HG02970 (cell line): ENCODE results near the gene KCP.
"Not testable (repeated sequence)": the region's sequence is repeated elsewhere in the genome, so short reads cannot be mapped to it uniquely, and the experiment has no call there.

ENCODE experiments used
- ATAC-seq: cut with Tn5 transposase; IDR thresholded peaks from one replicate; pipeline ENCODE4 v1.9.1; 2021; ENCODE audit warnings: mild to moderate bottlenecking, moderate library complexity, moderate number of reproducible peaks; ENCODE audit not compliant: unreplicated experiment, low FRiP score

Gene KCP

DNA sequence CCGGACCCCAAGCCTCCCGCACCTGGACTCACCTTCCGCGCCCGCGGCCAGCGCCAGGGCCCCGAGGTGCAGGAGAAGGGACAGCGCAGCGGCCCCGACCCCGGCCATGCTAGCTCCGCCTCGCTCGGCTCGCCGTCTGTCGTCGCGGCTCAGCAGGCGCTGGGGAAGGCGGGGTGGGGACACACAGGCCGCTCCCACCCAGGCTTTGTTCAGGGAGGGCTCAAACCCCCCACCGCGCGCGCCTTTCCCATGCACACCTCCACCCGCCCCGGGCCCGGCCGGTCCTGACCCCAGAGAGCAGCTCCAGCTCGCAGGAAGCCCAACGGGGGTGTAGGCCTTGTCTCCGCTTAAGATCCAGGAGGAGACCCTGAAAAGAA, at the start of gene KCP:
KCP (minus strand) TSS at position 141 of the 377 bp plus-strand sequence; CDS start at position 108, 33 bp downstream.
- no peak for ATAC-seq

DNA sequence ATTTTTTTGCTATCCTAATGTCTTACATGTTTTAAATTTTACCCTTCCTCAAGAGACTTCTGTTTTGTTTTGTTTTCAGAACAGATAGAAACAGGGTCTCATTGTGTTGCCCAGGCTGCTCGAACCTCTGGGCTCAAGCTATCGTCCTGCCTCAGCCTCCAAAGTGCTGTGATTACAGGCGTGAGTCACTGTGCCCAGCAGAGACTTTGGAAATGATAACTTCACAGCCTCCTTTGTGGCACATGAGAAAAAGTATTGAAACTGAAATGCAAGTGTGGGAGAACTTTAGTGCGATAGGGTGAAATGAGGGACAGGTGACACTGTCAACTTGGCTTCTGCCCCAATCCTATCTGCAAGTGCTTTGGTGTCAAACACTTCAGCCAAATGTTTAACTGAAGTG, 48.8 kb upstream of the KCP start:
- ATAC-seq: no peak

DNA sequence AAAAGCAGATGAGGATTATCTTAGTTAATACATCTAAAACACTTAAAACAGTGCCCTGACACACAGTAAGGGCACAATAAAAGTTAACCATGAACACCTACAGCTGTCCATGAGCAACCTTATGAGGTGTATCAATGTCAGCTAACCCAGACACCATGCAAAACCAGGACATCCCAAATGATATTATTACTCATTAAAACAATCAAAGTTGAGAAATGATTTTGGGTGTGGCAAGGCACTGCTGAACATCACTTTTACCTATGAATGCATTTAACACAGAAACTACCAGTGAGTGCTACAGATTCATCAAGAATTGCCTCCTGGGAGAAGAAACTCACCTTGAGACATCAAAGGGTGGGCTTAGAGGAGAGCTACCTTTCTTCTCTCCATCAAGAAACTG, 45.5 kb upstream of the KCP start:
- ATAC-seq: no peak

DNA sequence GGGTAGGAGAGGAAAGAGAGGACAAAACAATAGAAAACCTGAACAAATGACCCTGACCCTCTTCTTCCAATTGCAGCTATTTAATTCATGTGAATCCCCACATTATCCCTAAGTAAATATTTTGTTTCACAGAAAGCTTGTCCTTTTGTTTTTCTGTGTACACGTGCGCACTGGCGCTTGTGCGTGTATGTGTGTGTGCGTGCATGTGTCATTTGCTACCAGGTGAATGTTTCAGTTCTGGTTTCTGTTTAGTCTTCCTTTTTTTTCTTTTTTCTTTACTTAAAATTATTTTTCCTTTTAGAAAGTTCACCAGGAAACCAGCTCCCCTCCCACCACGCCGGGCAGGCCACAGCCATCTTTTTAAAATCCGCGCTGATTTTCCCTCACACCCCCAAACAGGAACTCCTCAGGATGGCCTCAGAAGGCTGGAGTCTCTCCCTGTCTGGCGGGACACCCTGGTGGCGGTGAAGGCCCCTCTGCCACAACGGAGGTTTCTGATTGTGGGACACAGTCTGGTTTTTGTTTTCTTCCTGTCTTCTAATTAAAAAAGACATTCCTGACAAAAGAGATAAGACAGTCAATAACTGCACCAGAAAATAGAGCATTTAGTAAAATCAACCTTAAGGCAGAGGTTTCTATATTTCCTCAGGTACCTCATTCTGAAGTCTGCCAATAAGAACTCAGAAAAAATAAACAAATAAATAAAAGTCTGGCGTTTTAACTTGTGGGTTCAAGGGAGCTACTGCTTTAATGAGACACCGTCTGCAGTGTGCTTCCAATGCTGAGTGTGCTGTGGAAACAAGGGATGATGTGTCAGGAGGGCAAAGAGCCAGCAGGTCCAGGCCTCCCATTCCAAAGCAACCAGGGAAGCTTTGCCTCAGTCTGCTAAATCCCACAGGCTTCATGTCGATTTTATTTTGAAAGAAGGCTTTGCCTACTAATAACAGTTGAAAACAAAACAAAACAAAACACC, 44.6 kb upstream of the KCP start:
- ATAC-seq: peak; percentile 49

DNA sequence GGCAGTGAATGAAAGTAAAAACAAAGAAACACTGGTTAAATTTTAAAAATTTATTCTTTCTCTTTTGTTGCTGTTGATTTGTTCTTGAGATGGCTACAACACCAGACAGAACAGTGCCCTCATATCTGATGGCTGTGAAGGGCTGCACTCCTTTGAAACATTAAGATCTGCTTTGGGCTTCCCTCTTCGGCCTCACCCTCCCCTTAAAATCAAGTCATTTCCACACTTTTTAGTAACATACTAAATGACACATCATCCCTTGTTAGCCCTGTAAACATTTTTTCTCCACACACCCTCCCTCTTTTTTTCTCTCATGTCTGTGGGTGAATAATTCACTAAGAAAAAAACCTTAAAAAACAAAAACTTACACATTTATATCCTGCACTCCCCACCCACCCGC, 43.6 kb upstream of the KCP start:
- ATAC-seq: no peak

DNA sequence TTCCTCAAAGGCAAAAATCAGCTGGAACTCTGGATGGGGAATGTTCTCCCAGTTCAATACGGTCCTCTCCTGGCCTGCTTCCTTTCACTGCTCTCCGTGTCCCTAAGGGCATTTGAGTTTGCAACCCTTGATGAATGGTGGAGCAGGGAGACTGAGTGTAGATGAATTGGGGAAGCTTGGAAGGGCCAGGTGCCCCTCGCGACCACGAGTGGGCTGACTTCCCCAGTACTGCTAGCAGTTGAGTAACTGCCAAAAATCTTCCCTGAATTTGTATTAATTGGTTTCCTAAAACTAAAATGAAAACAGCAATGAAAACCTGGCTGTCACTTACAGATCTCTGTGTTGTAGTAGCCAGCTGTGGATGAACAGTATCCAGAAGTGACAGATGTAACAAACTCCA, 40.8 kb upstream of the KCP start:
- no peak for ATAC-seq

DNA sequence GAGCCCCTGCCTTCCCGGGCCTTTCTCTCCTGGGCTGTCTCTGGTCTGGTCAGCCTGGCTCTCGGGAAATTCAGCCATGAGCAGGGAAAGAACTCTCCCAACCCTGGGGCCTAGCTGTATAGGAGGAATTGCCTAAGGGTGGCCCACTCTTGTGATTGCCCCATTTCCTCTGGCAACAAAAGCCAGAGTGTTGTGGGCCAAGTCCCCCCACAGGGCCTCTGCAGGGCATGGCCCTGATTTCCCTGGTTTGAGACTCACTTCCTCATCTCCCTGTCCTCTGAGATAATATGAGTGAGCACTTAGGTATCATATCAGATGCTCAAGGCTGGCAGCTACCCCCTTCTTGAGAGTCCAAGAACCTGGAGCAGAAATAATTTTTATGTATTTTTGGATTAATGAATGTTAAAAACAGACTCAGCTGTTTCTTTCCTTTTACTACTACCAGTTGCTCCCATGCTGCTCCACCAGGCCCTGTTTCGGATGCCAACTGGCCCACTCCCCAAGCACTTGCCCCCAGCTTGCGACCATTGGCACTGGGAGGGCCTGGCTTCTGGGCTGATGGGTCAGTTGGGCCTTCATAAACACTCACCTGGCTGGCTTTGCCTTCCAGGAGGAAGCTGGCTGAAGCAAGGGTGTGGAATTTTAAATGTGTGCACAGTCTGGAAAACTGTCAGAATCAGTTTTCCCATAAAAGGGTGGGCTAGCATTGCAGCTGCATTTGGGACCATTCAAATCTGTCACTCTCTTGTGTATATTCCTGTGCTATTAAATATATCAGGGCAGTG, 38.7 kb upstream of the KCP start:
- no peak for ATAC-seq

DNA sequence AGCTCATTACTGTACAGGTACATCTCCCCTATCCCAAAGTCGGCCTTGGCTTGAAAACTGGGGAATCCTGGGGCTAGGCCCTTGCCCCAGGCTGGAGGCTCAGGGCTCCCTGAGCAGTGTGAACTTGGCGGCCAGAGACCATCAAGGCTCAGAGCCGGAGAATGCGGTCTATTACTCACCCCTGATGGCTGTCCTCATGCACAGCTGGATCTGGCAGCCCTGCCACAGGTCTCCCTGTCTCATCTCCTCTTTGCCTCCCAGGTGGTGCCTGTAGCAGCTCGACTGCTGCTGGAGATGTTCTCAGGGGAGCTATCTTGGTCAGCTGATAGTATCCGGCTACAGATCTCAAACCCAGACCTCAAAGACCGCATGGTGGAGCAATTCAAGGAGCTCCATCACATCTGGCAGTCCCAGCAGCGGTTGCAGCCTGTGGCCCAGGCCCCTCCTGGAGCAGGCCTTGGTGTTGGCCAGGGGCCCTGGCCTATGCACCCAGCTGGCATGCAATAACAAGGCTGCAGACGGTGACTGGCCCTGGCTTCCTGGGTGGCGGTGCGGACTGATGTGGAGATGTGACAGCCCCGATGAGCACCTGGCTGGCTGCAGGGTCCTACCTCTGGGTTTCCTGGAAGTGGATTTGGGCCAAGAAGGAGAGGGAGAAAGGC, 37.9 kb upstream of the KCP start:
- no peak for ATAC-seq

DNA sequence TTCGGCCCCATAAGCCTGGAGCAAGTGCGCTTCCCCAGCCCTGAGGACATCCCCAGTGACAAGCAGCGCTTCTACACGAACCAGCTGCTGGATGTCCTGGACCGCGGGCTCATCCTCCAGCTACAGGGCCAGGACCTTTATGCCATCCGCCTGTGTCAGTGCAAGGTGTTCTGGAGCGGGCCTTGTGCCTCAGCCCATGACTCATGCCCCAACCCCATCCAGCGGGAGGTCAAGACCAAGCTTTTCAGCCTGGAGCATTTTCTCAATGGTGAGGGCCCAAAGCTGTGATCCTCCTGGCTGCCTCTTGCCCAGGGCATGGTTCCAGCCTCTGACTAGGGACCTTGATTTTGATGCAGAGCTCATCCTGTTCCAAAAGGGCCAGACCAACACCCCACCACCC, 37.3 kb upstream of the KCP start:
- ATAC-seq: no peak

DNA sequence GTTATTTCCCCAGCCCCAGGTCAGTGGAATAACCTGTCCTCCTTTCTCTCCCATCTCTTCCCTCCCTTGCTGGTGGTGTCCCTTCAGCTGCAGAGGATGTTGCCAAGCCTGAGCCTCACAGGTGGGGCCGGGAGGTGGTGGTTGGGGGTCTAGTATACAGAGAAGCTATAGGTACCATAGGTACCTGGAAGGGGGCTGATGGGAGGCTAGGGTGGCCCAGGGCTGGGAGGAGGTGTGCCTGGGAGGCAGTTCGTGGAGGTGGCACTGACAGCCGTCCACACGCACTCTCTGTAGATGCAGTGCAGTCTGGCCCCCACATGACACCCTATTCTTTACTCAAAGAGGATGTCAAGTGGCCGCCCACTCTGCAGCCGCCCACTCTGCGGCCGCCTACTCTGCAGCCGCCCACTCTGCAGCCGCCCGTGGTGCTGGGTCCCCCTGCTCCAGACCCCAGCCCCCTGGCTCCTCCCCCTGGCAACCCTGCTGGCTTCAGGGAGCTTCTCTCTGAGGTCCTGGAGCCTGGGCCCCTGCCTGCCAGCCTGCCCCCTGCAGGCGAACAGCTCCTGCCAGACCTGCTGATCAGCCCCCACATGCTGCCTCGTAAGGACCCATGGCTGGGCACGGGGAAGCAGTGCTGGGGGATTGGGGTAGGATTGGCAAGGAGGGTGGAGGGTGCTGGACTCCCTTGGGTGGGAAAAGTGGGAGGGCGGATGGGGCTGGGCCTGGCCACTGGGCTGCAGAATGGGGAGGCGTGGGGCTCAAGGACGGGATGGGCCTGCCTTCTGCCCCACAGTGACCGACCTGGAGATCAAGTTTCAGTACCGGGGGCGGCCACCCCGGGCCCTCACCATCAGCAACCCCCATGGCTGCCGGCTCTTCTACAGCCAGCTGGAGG, 36.7 kb upstream of the KCP start:
- no peak for ATAC-seq

DNA sequence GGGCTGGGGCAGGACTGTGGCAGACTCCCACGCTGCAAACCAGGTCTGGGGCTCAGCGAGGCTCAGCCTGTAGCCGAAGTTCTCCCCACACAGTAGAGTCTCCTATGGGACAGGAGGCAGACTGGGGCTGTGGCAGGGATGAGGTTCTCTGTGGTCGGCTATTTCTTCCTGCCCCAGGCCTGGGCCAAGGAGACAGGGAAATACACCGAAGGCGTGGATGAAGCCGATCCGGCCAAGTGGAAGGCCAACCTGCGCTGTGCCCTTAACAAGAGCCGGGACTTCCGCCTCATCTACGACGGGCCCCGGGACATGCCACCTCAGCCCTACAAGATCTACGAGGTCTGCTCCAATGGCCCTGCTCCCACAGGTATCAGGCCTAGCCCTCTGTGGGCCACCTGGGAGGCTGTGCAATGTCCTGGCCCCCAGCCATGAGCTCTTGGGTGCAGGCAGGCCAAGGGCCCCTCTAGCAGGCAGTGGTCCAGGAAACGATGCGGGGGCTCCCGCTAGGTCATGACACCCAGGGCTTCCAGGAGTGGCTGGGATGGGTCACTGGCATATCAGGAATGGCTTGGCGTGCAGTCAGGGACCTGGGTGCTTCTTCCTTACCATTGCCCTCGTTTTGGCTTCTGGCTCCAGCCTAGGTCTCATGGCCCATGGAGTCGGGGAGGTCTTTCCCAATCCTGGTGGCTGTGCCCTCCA, 35.3 kb upstream of the KCP start:
- ATAC-seq: no peak

DNA sequence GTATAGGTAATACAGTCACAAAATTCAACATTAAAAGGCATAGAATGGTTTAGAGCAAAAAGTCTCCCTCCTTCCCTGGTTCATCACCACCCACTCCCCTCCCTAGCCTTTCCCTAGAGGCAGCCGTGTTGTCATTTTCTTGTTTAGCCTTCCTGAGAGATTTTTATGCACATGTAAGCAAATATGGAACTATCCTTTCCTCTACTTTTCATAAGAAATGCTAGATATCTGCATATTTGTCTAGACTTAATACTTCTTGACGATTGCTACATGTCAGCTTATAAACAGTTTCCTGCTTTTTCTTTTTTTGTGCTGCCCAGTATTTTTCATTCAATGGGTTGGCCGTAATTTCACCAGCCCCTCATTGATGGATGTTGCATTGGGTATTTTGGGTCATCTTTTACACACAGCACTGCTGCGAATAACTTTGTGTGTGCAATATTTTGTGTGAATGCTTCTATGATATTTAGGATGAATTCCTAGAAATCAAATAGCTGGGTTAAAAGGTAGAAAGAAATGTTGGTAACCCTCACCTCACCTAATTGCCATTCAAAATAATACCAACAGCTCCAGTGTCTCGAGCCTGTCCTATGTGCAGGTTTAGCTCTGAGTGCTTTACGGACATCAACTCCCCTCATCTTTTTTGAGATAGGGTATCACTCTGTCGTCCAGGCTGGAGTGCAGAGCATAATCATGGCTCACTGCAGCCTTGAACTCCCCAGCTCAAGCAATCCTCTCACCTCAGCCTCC, 34.2 kb upstream of the KCP start:
- ATAC-seq: no peak

DNA sequence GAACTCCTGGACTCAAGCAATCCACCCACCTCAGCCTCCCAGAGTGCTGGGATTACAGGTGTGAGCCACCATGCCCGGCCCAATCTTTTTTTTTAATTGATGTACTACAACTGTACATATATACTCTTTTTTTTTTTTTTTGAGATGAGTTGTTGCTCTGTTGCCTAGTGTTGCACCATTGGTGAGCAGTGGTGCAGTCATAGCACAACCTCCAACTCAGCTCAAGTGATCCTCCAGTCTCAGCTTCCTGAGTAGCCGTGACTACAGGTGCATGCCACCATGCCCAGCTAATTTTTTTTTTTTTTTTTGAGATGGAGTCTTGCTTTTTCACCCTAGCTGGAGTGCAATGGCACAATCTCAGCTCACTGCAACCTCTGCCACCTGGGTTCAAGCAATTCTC, 32.7 kb upstream of the KCP start:
- not testable (repeated sequence) for ATAC-seq

DNA sequence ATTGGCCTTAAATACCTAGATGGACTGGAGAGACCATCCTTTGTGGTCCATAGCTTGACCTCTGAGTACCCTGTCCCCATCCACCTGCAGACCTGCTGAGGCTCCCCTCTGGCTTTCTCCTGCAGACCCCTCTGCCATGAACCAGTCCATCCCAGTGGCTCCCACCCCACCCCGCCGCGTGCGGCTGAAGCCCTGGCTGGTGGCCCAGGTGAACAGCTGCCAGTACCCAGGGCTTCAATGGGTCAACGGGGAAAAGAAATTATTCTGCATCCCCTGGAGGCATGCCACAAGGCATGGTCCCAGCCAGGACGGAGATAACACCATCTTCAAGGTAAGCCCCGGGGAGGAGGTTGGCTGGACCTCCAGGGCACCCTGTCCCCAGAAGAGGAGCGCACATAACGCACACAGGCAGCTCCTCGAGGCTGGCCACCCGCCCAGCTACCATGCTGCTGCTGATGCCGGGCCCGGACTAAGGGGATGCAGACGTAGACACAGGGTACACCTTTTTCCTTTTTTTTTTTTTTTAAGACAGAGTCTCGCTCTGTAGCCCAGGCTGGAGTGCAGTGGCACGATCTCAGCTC, 31.5 kb upstream of the KCP start:
- no peak for ATAC-seq

DNA sequence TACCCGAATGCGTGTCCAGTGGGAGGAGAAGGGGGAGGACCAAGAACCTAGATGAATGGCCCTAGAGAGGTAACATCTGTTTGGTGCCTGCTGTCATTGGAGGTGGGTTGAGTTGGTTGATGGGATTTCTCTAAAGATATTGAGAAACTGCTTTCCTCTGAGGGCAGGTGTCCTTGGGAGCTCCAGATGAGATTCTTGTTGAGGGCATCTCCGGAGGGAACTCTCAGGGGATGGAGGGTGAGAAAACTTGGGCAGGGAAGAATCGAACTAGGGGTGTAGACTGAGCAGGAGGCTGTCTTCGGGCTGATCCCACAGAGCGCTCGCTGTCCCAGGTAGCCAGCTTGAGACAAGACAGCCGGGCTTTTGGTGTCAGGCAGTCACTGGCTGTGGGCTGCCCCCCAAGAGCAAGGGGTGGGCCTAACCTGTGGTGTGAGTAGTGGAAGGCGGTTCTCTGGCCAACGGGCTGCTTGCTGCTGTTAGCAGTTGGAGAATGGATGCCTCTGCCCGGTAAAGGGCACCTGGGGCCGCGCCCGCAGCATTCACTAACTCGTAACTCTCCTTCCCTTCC, 30.9 kb upstream of the KCP start:
- ATAC-seq: no peak

DNA sequence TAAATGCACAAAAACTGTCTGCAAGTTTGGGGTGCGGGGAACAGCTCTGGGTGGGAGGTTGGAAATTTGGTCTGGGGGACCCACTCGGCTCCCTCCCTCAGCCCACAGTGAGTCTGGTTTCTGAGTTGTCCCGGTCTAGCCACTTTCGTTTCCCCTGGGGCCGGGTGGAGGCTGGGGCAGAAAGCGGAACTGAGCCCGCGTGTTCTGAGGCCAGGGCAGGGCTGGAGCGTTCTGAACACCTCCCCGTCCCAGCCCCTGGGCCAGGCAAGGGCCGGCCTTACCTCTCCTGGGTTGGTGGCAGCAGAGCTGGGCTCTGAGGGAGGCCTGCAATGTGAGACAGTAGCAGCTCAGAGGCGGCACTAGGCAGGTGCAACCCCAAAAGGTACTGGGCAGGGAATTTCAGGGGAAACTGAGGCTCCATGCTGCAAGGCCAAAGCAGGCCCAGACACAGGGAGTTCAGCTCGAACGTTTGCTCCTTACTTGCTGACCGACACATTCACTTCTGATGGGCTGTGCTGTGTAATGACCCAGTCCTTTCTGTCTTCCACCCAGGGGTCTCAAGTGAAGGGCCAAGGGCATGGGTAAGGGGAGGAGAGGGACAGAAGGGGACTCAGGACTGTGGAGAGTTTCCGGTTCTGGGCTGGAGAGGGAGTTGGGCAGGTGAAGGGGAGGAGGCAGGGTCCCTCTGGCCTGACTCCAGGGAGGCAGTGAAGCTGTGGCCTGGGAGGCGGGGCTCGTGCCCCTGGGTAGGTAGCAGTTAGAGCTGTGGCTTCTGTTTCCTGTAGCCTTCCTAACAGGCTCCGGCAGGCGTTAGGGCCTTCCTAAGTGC, 30.2 kb upstream of the KCP start:
- ATAC-seq: peak; percentile 32

DNA sequence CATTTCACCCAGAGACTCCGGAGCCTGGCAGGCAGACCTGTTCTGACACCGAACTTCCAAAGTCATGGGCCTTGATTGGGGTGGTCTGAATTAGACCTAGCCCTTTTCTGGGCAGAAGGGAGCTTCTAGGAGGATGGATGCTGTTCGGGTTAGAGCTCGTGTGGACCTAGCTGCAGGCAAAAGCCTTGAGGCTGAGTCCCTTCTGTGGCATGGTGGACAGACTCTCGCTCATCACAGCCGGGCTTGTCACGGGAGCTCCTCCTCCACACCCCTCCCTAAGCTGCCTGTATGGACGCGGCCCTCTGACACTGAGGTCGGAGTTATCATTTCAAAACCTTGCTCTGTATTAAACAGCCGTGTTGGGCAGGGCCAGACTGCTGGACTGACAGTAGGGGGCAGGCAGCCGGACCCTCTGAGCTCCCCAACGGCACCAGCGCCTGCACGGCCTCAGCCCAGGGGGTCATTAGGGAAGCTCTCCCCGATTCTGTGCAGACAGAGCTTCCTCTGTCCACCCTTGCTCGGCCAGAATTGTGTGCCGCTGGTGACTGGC, 29.4 kb upstream of the KCP start:
- ATAC-seq: peak; percentile 4
